HepG2 (cell line): ENCODE results near the gene BPIFB4. TPM values are rescaled to one million over a fixed set of nuclear protein-coding genes. Genes with fewer than 3 reads are reported as not detected.

Experiments used
- ATAC-seq: fragments of 200-7000 bp; cut with Tn5 transposase; 3 replicates; pipeline ENCODE4 v1.9.1; 2020; ENCODE audit warnings: mild to moderate bottlenecking, moderate library complexity
- BruUV-seq: library from RNA; stranded (reverse); fragments of 400-500 nt; replicated peaks from 2 replicates; lab custom pipeline; 2021; lab: Mats Ljungman, UMichigan
- CTCF ChIA-PET: fragments of 300-600 bp; formaldehyde crosslinking; extraction: SDS; loops from one replicate; lab custom pipeline; 2021; ENCODE audit warnings: low total read pairs, inconsistent platforms, low intra/inter-chr PET ratio; lab: Yijun Ruan, JAX
- POLR2A ChIA-PET: fragments of 350-600 bp; sonication (Branson Sonifier 250); formaldehyde crosslinking; loops from one replicate; lab custom pipeline; 2020; ENCODE audit warnings: antibody characterized with exemption, inconsistent platforms; lab: Yijun Ruan, JAX
- DNase-seq: peaks from one replicate; pipeline ENCODE4 v3.0.0-alpha.2; 2015; ENCODE audit warnings: low spot score
- FAIRE-seq: peaks from 3 replicates; lab custom pipeline; 2011; peaks lifted over from hg19 to GRCh38; lab: Jason Lieb, UNC
- H2AFZ ChIP-seq: one replicate; pipeline ENCODE4 v1.6.1; 2011; ENCODE audit warnings: low read length, inconsistent platforms
- H3K27ac ChIP-seq: fragments of 300-600 bp; 3 replicates; pipeline ENCODE4 v1.8.0; 2011; ENCODE audit warnings: mixed run types, mild to moderate bottlenecking, mixed read lengths, low read length, inconsistent platforms; ENCODE audit not compliant: insufficient read depth; ENCODE audit errors: extremely low read length
- H3K27me3 ChIP-seq, 2 experiments: fragments of 200-600 bp in 1 of 2; 2 replicates in 1 of 2; 3 replicates in 1 of 2; pipeline versions ENCODE4 v1.6.0 to v1.8.0; 2011; ENCODE audit warnings: low read length in 2 of 2, mild to moderate bottlenecking in 2 of 2, moderate library complexity in 2 of 2, inconsistent platforms in 1 of 2; ENCODE audit not compliant: insufficient read depth in 2 of 2, control insufficient read depth in 1 of 2
- H3K36me3 ChIP-seq, 2 experiments: fragments of 200-600 bp in 1 of 2; replicated peaks in 1 of 2; 2 replicates in 1 of 2; 3 replicates in 1 of 2; pipeline versions ENCODE4 v1.5.1 to v1.8.0; 2011; ENCODE audit warnings: low read length in 2 of 2, inconsistent platforms in 1 of 2; ENCODE audit not compliant: insufficient read depth in 2 of 2, control insufficient read depth in 1 of 2
- H3K4me1 ChIP-seq: 2 replicates; pipeline ENCODE4 v1.5.1; 2012; ENCODE audit warnings: low read length, inconsistent platforms; ENCODE audit not compliant: insufficient read depth
- H3K4me2 ChIP-seq: 2 replicates; pipeline ENCODE4 v1.6.0; 2011; ENCODE audit warnings: low read depth, low read length, inconsistent platforms
- H3K4me3 ChIP-seq, 3 experiments: fragments of 200-600 bp in 1 of 3; sonication (generic), shearing (Covaris generic) in 1 of 3; replicated peaks in 1 of 3; 2 replicates each; pipeline ENCODE4 v1.5.1; 2011 to 2016; ENCODE audit warnings: low read length in 3 of 3, inconsistent platforms in 2 of 3, low read depth in 2 of 3, mild to moderate bottlenecking in 2 of 3, control low read depth in 1 of 3, mixed read lengths in 1 of 3; ENCODE audit not compliant: insufficient read depth in 1 of 3
- H3K79me2 ChIP-seq: one replicate; pipeline ENCODE4 v1.6.1; 2011; ENCODE audit warnings: low read length, inconsistent platforms; ENCODE audit not compliant: insufficient read depth
- H3K9ac ChIP-seq: 2 replicates; pipeline ENCODE4 v1.6.0; 2011; ENCODE audit warnings: mild to moderate bottlenecking, low read depth, low read length, inconsistent platforms; ENCODE audit not compliant: insufficient read depth
- H3K9me3 ChIP-seq: 2 replicates; pipeline ENCODE4 v1.5.1; 2012; ENCODE audit warnings: mild to moderate bottlenecking, low read length
- H4K20me1 ChIP-seq: 2 replicates; pipeline ENCODE4 v1.6.0; 2011; ENCODE audit warnings: inconsistent platforms, mild to moderate bottlenecking, low read length, moderate library complexity; ENCODE audit not compliant: insufficient read depth
- BCL6 ChIP-seq: IDR thresholded peaks from 2 replicates; pipeline ENCODE4 v1.6.1; 2016; ENCODE audit warnings: missing genetic modification reagents, missing compliant biosample characterization
- GPN1 ChIP-seq: sonication (generic); formaldehyde crosslinking; IDR thresholded peaks from 2 replicates; pipeline ENCODE4 v1.5.1; 2020; ENCODE audit warnings: missing genetic modification reagents, borderline replicate concordance
- GTF3A ChIP-seq: sonication (generic); formaldehyde crosslinking; conservative IDR thresholded peaks from 2 replicates; pipeline ENCODE4 v1.4.0; 2020; ENCODE audit warnings: mild to moderate bottlenecking, missing genetic modification reagents
- PPARG ChIP-seq: conservative IDR thresholded peaks from 2 replicates; pipeline ENCODE4 v1.6.1; 2016; ENCODE audit warnings: missing biosample characterization, missing genetic modification reagents
- SP140L ChIP-seq: sonication (generic); formaldehyde crosslinking; IDR thresholded peaks from 2 replicates; pipeline ENCODE4 v1.4.0; 2020; ENCODE audit warnings: missing genetic modification reagents, borderline replicate concordance
- STAG1 ChIP-seq: sonication (generic); formaldehyde crosslinking; IDR thresholded peaks from 2 replicates; pipeline ENCODE4 v1.4.0; 2020; ENCODE audit warnings: missing genetic modification reagents
- TEAD3 ChIP-seq: optimal IDR thresholded peaks from 2 replicates; pipeline ENCODE3; 2016; ENCODE audit warnings: borderline replicate concordance
- ZMYM2 ChIP-seq: sonication (generic); formaldehyde crosslinking; IDR thresholded peaks from 2 replicates; pipeline ENCODE4 v1.8.0; 2022; ENCODE audit warnings: mild to moderate bottlenecking, missing genetic modification reagents
- ZNF737 ChIP-seq: sonication (generic); formaldehyde crosslinking; IDR thresholded peaks from 2 replicates; pipeline ENCODE4 v1.5.0; 2020; ENCODE audit warnings: missing genetic modification reagents, mild to moderate bottlenecking, borderline replicate concordance
- ZNF841 ChIP-seq: sonication (generic); formaldehyde crosslinking; IDR thresholded peaks from 2 replicates; pipeline ENCODE4 v1.8.1; 2023; ENCODE audit warnings: missing genetic modification reagents, borderline replicate concordance
- ZSCAN21 ChIP-seq: sonication (generic); formaldehyde crosslinking; IDR thresholded peaks from 2 replicates; pipeline ENCODE4 v1.8.0; 2022; ENCODE audit warnings: mild to moderate bottlenecking, missing genetic modification reagents, moderate library complexity, borderline replicate concordance
- WGBS: methylation state at CpG from one replicate; pipeline ENCODE4 v1.1.6; 2017; ENCODE audit warnings: low lambda C conversion rate; 5-methylcytosine and 5-hydroxymethylcytosine counted together
- in situ Hi-C: cut with HindIII; loops from 2 replicates; pipeline ENCODE4 v1.10.0; 2017; ENCODE audit warnings: low pct_unique_long_range_greater_than_20kb; ENCODE audit not compliant: extremely low pct_ligation_motif_present
- intact Hi-C: fragments of 100-400 bp; cut with micrococcal nuclease; formaldehyde crosslinking; loops from one replicate; pipeline ENCODE4 v1.10.0; 2022; ENCODE audit not compliant: unreplicated experiment
- polyA plus RNA-seq, 8 experiments: library from polyadenylated mRNA; depleted of rRNA in 3 of 8; stranded (reverse) in 7 of 8; unstranded in 1 of 8; fragments of >200 nt; fragmentation: Illumina TruSeq in 4 of 8; extraction: Trizol in 4 of 8; gene quantifications; 2 replicates each; pipeline versions ENCODE4 v1.2.1 to v1.2.3, GENCODE V29; 2011 to 2016; ENCODE audit warnings: low read depth in 4 of 8, missing spikeins in 1 of 8, mixed read lengths in 1 of 8; ENCODE audit not compliant: insufficient read depth in 1 of 8
- total RNA-seq, 5 experiments: library from RNA; depleted of rRNA; stranded (reverse); fragments of >200 nt; fragmentation: Illumina TruSeq; extraction: Trizol; gene quantifications; 2 replicates each; pipeline ENCODE4 v1.2.3, GENCODE V29; 2016; ENCODE audit warnings: low read depth in 1 of 5
- TF ChIP-seq, protein P1 (sequence below): sonication (generic); formaldehyde crosslinking; IDR thresholded peaks from 2 replicates; pipeline ENCODE4 v1.9.0; 2022; ENCODE audit warnings: low read depth, missing genetic modification reagents
- TF ChIP-seq, protein P2 (sequence below), 2 experiments: sonication (generic) in 1 of 2; formaldehyde crosslinking in 1 of 2; IDR thresholded peaks; 2 replicates each; pipeline versions ENCODE4 v1.5.1 to v1.6.1; 2011 to 2020; ENCODE audit warnings: borderline replicate concordance in 1 of 2, low read depth in 1 of 2, low read length in 1 of 2, mild to moderate bottlenecking in 1 of 2, missing genetic modification reagents in 1 of 2, moderate library complexity in 1 of 2
- TF ChIP-seq, protein P3 (sequence below): sonication (generic); formaldehyde crosslinking; IDR thresholded peaks from 2 replicates; pipeline ENCODE4 v1.8.0; 2022; ENCODE audit warnings: mild to moderate bottlenecking, missing genetic modification reagents
- TF ChIP-seq, protein P4 (sequence below): sonication (generic); formaldehyde crosslinking; IDR thresholded peaks from 2 replicates; pipeline ENCODE4 v1.4.0; 2020; ENCODE audit warnings: missing genetic modification reagents

BPIFB4 gene
- total and polyA plus RNA-seq, 2 of the 13 experiments (the other 11 are each of a cell fraction or from before 2014, with no cell fraction given) = 0.09 TPM; not detected in 1

DNA sequence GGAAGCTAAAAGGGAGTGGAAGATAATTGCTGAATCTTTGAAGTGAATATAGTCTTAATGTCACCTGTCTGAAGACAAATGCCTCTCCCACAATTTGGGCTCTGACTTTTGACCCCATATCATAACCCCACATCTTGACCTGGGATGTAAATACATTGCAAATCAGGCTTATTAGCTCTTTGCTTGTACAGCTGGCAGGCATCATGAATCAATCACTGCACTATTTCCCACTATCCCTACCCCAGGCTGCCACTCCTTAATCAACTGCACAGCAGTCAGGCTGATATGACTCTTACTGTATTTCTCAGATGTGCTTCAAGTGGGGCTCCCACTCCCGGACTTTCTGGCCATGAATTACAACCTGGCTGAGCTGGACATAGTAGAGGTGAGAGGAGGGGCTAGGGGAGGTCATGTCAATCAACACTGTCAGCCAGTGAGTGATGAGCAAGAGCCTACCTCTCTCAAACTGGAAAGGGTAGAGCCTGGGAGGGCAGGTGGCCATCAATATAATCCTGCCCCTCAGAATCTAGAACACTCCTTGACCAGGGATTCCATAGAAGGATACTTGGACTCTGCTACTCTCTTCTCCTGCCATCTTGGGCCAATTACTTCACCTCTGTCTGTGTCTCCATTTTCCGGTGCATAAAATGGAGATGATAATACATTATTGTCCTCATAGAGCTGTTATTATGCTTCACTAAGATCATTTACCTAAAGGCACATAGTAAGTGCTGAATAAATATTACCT lies 36.3 kb upstream of the BPIFB4 start:
- Histone ChIP-seq H3K4me2 (peak overlapping the region; percentile 47), H3K9ac (no peak overlapping the region), H3K27me3 (no peaks in the 10 kb centered on the region; a peak in 1 of 5 replicates), H3K4me1 (peaks cover 34% of the 10 kb centered on the region), H2AFZ (no peak overlapping the region), H3K79me2 (no peaks in the 10 kb centered on the region), H4K20me1 (no peaks in the 10 kb centered on the region), H3K9me3 (peaks cover 10% of the 10 kb centered on the region; the same call in 1 of the 2 replicates), H3K36me3 (no peaks in the 10 kb centered on the region), H3K4me3 (no peak overlapping the region), H3K27ac (peak overlapping the region; percentile 35)
- in situ Hi-C loops = no loop called here
- FAIRE-seq = no peak
- DNase-seq = no peak
- 7% methylated on average over 2 of the region's 2 CpGs for WGBS
- intact Hi-C loops = loop anchor here (5.0 kb wide), 1 partner anchor 36 kb away; the partner anchor contains the start of gene BPIFB2
- ChIA-PET POLR2A (interaction anchor here (0.7 to 3.3 kb wide), 5 partner anchors 12 to 224 kb away, joined by 3 to 16 read pairs (median 4); partner anchors contain the start of genes BPIFB2, BPIFB6 and MAPRE1), CTCF (no interaction called here)
- ATAC-seq = peak; percentile 45
- BruUV-seq = no TSS peak
- TF ChIP-seq, protein P1, sequence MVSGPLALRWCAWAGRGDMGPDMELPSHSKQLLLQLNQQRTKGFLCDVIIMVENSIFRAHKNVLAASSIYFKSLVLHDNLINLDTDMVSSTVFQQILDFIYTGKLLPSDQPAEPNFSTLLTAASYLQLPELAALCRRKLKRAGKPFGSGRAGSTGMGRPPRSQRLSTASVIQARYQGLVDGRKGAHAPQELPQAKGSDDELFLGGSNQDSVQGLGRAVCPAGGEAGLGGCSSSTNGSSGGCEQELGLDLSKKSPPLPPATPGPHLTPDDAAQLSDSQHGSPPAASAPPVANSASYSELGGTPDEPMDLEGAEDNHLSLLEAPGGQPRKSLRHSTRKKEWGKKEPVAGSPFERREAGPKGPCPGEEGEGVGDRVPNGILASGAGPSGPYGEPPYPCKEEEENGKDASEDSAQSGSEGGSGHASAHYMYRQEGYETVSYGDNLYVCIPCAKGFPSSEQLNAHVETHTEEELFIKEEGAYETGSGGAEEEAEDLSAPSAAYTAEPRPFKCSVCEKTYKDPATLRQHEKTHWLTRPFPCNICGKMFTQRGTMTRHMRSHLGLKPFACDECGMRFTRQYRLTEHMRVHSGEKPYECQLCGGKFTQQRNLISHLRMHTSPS (CRISPR knock-in tag) = no peak; the same call in 1 of the 2 replicates
- TF ChIP-seq GPN1 = no peak
- TF ChIP-seq BCL6 = no peak
- TF ChIP-seq ZMYM2 = peak; percentile 25; the same call in 1 of the 2 replicates
- TF ChIP-seq GTF3A (CRISPR knock-in tag) = no peak
- TF ChIP-seq, protein P2, sequence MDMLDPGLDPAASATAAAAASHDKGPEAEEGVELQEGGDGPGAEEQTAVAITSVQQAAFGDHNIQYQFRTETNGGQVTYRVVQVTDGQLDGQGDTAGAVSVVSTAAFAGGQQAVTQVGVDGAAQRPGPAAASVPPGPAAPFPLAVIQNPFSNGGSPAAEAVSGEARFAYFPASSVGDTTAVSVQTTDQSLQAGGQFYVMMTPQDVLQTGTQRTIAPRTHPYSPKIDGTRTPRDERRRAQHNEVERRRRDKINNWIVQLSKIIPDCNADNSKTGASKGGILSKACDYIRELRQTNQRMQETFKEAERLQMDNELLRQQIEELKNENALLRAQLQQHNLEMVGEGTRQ (IDR thresholded peaks at IDR 0.05; ENCODE audit: low read depth, low read length) = no peak
- TF ChIP-seq, protein P2 (CRISPR knock-in tag; IDR thresholded peaks at IDR 0.05; ENCODE audit: borderline replicate concordance) = no peak
- TF ChIP-seq, protein P3, sequence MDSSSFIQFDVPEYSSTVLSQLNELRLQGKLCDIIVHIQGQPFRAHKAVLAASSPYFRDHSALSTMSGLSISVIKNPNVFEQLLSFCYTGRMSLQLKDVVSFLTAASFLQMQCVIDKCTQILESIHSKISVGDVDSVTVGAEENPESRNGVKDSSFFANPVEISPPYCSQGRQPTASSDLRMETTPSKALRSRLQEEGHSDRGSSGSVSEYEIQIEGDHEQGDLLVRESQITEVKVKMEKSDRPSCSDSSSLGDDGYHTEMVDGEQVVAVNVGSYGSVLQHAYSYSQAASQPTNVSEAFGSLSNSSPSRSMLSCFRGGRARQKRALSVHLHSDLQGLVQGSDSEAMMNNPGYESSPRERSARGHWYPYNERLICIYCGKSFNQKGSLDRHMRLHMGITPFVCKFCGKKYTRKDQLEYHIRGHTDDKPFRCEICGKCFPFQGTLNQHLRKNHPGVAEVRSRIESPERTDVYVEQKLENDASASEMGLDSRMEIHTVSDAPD (CRISPR knock-in tag) = 0 out of 2 replicates have a peak, but pooled peaks have one; percentile 8
- TF ChIP-seq, protein P4, sequence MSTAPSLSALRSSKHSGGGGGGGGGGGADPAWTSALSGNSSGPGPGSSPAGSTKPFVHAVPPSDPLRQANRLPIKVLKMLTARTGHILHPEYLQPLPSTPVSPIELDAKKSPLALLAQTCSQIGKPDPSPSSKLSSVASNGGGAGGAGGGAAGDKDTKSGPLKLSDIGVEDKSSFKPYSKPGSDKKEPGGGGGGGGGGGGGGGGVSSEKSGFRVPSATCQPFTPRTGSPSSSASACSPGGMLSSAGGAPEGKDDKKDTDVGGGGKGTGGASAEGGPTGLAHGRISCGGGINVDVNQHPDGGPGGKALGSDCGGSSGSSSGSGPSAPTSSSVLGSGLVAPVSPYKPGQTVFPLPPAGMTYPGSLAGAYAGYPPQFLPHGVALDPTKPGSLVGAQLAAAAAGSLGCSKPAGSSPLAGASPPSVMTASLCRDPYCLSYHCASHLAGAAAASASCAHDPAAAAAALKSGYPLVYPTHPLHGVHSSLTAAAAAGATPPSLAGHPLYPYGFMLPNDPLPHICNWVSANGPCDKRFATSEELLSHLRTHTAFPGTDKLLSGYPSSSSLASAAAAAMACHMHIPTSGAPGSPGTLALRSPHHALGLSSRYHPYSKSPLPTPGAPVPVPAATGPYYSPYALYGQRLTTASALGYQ (CRISPR knock-in tag) = no peak
- TF ChIP-seq ZNF737 (CRISPR knock-in tag) = 0 out of 2 replicates have a peak, but pooled peaks have one; percentile 15
- peak; percentile 77; the same call in 1 of the 2 replicates for TF ChIP-seq PPARG (CRISPR knock-in tag)
- peak; percentile 7 for TF ChIP-seq TEAD3
- no peak for TF ChIP-seq SP140L
- TF ChIP-seq STAG1 = no peak
- TF ChIP-seq ZNF841 (CRISPR knock-in tag) = no peak
- no peak for TF ChIP-seq ZSCAN21
